HG03066 (cell line): ENCODE results near the gene RFPL4AL1.

Source experiments
- ATAC-seq: cut with Tn5 transposase; IDR thresholded peaks from one replicate; pipeline ENCODE4 v1.9.1; 2021; ENCODE audit warnings: low read depth; ENCODE audit not compliant: unreplicated experiment

The RFPL4AL1 gene

GRCh38 chr19:55820037-55820436 is 51.1 kb downstream of the RFPL4AL1 start:
- ATAC-seq: no peak
